T-helper 1 cell (primary cell): ENCODE measurements around the gene ASTN1.

Source experiments
- DNase-seq, 5 donors: peaks; one replicate each; pipeline ENCODE4 v3.0.0-alpha.2; 2012 to 2020

ASTN1 gene

GRCh38 chr1:176869577-176869976 lies 294.9 kb downstream of the ASTN1 start:
- no peak for DNase-seq

DNA sequence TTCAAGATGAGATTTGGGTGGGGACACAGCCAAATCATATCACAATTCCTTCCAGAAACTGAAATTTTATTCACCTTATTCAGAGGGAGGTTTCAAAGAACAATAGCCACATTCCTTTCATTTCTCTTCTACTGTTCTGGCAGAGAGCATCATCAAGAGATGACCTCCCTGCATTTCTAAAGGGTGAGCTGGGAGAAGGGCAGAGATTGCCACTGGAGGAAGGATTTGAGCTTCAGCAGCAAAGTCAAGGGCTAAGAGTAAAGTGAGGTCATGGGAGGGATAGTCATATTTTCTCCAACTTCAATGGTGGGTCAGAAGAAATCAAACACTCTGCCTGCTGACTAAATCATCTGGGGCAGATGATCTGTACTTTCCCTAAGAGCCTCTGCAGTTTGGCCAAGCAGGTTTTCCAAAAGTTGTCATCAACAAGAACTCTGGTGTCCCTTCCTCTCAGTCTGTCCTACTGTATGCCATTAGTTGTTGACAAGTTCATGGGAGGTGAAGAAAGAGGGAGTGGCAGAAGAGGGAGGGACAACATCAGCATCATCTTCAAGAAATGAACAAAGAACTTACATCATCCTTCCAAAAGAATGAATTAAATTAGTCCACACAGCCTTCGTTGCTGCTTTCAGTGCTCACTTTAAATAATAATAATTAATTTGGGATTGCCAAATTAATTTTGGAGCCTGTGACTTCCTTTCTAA lies 298.3 kb downstream of the ASTN1 start:
- no peak for DNase-seq

- no peak for DNase-seq
These were observed 300.3 kb downstream of the ASTN1 start for GRCh38 chr1:176864211-176864610.

DNA sequence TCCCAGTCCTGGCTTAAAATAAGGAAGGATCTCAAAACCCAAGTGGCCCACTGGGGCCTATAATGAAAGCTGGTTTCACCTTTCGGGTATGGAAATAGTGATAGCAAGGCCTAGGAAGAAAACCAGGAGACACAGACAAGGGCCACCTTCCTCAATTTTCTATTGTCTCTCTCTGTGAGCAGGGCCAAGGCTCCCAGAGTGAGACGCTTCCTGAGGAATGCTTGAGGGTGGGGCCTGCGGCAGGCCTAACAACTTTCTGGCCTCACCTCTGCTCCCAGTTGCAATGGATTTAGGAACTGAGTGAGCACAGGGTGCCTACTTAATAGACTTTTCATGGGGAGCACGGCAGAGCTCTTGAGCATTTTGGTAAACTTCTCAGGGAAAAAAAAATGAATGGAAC lies 300.9 kb downstream of the ASTN1 start:
- no peak for DNase-seq

DNA sequence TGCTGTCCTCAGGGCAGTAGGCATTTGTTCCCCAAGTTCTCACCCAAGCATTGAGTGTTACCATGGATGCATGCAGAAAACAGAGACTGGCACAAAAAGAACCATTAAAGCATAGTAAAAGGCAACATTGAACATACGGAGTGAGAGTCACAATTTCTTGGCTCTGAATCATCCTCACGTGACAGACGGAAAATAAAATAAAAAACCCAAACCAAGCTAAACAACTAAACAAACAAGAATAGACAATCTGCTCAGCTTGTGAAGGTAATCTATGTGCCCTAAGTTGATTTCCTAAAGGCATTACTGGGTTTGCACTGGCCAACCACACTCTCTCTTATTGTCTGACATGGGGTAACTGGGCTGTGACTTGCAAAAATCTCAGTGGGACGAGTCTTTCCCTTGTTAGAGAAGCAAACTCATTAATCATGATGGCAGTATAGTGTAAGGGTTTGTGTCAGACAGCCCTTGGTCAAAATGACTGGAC lies 306.0 kb downstream of the ASTN1 start:
- DNase-seq: no peak

DNA sequence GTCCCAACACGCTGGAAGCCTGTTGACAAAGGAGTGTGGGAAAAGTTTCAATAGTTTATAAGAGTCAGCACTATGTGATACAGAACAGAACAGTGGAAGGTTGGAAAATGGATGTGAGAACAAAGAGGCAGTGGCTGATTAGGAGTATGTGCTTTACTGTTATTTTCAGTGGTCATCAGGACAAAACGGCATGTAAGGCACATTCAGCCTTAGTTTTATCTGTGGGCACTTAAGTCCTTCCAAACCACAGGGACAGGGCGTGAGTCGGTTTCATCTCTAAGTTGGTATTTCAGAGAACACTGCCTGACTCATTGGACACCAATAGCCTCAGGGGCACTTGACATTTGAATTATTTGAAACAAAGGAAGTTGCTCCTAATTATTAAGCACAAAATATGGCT lies 306.9 kb downstream of the ASTN1 start:
- DNase-seq: no peak

DNA sequence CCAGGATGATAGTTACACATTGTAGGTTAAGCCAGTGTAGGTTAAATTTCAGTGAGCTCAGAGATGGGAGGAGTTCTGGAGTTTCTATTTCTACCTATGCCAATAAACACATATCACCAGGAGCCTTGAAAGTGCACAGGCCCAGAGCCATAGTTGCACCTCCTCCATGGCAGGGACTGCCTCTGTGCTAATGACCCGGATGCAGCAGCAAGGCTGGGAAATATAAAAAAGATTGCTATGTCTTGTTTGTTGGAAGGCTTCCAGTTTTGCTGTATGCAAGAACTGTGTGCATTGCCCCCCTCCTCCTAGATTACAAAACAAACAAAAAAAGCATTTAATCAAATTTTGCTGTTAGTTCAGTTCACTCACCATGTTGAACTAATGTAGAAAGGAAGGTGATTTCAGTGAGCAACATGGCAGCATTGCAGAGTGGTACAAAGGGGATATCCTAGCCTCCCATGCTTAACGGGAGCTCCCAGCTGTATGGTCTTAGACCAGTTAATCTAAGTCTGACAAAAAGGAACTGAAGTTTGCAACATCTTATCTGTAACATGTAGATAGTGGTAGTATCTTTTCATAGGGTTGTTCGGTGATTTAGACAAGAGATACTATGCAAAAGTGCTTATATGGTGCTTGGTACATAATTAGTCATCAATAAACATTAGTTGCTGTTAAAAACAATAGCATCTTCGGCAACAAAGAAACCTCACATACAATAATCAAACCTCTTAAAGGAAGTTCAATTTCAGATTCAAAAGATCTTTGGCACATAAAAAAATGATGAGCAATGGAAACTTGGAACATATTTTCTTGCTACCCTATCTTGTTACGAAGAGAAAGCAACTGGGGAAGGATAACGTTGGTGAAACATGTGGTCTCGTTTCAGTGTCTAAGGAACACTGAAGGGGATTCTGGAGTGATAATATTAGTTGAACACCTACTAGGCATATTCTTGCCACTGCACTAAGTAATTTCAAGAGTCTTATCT lies 309.5 kb downstream of the ASTN1 start:
- DNase-seq: no peak

DNA sequence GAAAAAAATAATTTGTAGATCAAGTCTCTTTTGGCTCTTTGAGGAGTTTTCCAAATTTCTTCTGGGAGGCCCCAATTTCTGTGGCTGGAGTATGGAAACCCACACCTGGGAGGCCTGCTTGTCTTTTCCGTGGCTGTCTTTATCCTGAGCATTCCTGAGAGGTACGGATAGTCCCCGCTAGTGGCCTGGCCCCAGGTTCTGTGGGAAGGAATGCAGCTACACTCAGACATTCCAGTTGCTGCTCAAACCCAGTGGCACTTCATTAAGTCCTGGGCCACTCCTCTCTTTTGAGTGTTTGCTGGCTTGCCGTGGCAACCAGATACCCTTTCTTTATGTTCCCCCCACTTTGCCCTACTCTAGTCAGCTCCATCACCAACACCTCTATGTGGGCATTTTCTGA lies 310.4 kb downstream of the ASTN1 start:
- no peak for DNase-seq

DNA sequence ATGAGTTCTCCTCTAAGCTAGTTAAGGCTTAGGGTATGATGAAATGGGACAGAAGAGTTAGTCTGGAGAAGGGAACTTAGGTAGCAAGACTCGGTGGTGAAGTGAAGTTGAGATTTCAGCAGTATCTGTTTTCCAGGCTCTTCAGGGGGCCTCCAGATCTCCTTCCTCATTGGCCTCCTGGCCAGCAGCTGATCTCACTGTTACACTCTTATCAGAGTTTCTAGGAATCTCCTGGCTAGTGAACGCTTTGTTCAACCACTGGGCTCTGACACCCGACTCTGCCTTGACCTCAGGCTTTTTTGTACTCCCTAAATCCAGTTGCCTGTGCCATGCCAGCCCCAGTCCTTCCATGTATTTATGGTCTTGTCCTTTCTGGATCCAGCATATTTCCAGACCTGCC lies 311.0 kb downstream of the ASTN1 start:
- DNase-seq: no peak

- no peak for DNase-seq
These were observed 312.4 kb downstream of the ASTN1 start for GRCh38 chr1:176852124-176852523.

DNA sequence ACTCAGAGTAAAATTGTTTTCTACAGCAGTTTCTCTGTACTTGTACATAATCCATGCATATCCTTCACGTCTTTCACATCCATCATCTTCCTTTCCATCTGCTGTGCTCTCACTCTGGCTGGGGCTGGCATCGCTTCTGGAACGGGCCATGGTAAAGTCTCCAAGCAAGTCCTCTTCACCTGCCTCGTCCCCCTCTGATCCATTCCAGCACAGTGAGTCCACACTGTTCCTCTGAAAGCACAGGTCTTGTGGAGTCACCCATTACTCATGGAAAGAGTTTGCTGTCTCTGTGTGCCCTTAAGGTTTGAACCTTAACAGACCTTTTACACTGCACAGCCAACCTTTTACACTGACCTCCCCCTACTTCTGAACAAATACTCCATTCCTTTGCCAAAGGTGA lies 313.6 kb downstream of the ASTN1 start:
- DNase-seq: no peak

- DNase-seq: no peak
These were observed 315.2 kb downstream of the ASTN1 start for GRCh38 chr1:176849281-176849680.

GRCh38 chr1:176847052-176847451 lies 317.5 kb downstream of the ASTN1 start:
- no peak for DNase-seq

DNA sequence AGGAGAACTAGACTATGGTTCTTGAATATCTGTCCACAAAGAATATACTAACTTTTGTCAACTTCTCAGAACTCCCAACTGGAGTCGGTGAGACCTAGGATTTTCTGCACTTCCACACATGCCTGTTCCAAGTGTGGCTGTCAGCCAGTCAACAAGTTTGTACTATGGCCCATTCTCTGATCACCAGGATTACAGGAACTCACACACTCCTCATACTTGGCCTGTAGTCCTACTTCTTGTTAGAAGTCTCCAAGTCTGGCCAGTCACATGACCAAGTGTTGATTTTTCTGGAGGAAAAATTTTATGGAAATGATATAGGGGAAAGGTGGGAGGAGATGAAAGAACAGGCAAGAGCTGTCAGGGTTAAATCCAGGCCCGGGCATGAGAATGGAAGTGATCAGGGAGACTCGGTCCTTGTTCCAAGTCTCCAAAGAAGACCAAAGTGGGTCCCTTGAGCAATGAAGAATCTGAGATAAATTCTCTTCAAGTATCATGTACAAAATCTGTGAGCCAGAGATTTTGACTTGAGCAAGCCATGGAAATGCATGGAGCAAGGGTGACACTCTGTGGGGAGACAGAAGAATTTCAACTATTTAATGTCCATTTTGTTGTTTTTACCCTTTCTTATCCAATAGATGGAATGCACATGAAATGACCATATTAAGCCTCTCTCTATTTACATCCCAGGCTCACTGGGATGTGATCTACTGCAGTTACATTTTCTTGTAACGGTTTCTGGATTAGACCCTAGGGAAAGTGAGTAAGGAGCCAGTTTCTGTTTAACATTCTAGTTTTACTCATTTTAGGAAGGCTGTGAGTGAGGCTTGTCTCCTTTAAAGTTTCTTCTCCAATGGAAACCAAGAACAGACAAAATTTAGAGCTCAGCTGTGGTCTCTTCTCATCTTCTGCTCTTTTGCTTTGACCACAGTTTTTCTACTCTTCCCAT lies 320.9 kb downstream of the ASTN1 start:
- DNase-seq: no peak

GRCh38 chr1:176841238-176841637 lies 323.3 kb downstream of the ASTN1 start:
- no peak for DNase-seq

GRCh38 chr1:176839216-176839615 lies 325.3 kb downstream of the ASTN1 start:
- DNase-seq: no peak

GRCh38 chr1:176838276-176838995 lies 326.1 kb downstream of the ASTN1 start:
- no peak for DNase-seq

DNA sequence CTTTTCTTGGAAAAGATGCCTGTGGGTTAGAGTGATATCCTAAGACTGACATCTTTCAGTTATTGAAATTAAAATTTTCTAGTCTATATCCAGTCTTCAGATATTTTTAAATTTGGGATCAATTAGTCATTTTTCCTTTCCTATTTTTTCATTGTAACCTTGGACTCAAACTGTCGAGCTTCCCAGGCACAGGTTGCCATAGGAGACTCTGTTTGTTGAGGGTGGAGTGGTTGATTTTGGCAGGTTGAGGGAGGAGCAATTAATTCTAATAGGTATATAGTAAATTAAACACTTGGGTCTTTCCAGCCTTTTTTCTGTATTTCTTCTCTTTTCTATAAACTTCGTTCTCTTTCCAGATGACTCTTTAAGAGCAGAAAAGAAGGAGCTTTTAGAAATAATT lies 326.8 kb downstream of the ASTN1 start:
- no peak for DNase-seq

DNA sequence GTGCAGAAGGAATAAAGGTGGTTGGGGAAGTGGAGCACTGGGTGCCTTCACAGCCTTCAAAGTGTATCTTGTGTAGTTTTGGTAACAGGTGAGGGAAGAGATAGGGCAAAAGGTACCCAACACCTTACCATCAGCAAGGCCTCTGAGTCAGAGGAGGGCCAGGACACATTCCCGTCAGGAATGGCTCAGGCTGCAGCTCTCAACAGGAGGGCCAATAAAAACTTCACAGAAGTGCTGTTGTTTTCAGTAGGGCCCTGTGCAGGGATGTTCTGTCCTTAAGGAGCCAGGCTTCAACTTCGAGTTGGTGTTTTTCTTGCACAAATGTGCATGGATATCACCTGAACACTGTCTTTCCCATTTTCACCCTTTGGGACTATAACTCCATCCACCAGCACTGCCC lies 333.4 kb downstream of the ASTN1 start:
- no peak for DNase-seq

GRCh38 chr1:176829261-176829660 lies 335.3 kb downstream of the ASTN1 start:
- DNase-seq: no peak

- no peak for DNase-seq
These were observed 338.2 kb downstream of the ASTN1 start for GRCh38 chr1:176826265-176826664.
